ENCODE measurements around the gene PRR15L. TPM values are rescaled to one million over a fixed set of nuclear protein-coding genes. Genes with fewer than 3 reads are reported as not detected.

Gene PRR15L, protein sequence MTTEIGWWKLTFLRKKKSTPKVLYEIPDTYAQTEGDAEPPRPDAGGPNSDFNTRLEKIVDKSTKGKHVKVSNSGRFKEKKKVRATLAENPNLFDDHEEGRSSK
- total RNA-seq, result 100 to 1,000 TPM; 111 to 230 (median 182) TPM

DNA sequence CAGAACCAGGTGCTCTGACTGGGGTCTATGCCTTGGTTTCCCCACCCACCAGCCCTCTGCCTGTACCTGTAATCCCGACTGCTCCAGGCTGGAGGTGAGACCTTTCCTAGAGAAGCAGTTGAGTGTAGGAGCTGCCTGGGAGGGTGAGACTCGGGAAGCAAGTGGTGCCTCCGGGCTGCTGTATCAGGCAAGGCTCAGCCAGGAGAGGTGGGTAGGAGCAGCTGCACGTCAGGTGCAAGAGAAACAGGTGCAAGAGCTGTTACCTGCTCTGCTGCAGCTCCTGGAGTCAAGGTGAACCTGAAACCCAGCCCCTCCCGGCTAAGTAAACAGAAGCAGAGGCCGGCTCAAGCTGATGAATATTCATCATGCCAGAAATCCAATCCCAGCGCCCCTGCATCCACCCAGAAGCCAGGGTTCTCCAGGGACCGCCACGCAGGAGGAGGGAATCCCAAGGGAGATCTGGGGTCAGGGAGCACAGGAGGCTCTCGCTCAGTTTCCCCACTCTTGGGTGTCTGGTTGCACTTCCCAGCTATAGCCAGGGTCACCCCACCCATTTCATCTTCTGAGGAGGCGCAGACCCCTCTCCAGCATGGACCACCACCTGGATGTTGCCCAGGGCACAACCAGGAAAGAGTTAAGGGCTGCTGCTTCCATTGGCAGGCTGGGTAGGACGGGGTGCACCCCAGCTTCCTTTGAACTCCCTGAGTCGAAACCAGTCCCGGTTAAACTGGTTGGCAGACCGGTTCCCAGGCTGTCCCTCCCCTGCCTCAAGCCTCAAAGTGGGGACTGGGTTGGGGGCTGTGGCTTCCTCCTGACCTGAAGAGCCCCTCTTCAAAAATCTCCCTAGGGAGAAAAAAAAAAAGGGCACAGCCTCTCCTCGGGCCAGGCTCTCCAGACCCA is at the start of gene PRR15L:
Gene PRR15L, minus strand, starts transcription at position 293 of the 900 bp plus-strand sequence. CDS start 4,649 bp downstream, outside the sequence.
- DNase-seq, result peak; percentile 91
- intact Hi-C loops (cut with DNase I; ENCODE audit: low total_unique reads) (no loop called here), in situ Hi-C loops (cut with MboI; ENCODE audit: low pct_ligation_motif_present in 1 of 4, low pct_unique_long_range_greater_than_20kb in 1 of 4, low sequenced_read_pairs in 3 of 4) (loop anchor here in 1 of 4 donors (25.0 kb wide), 1 partner anchor 121 kb away; the partner anchor contains the start of genes LRRC46, MRPL10 and SCRN2)
- peak within 1 kb of the TSS; percentile 88 to 93 (median 90) for H3K27ac ChIP-seq
- H3K4me3 ChIP-seq, result peak within 1 kb of the TSS; percentile 24 to 65 (median 61)
- TF ChIP-seq POLR2A (IDR thresholded peaks at IDR 0.05) (peak; percentile 97), POLR2AphosphoS5 (IDR thresholded peaks at IDR 0.05) (peak; percentile 88 to 97 (median 97))
- TF ChIP-seq, protein P1, sequence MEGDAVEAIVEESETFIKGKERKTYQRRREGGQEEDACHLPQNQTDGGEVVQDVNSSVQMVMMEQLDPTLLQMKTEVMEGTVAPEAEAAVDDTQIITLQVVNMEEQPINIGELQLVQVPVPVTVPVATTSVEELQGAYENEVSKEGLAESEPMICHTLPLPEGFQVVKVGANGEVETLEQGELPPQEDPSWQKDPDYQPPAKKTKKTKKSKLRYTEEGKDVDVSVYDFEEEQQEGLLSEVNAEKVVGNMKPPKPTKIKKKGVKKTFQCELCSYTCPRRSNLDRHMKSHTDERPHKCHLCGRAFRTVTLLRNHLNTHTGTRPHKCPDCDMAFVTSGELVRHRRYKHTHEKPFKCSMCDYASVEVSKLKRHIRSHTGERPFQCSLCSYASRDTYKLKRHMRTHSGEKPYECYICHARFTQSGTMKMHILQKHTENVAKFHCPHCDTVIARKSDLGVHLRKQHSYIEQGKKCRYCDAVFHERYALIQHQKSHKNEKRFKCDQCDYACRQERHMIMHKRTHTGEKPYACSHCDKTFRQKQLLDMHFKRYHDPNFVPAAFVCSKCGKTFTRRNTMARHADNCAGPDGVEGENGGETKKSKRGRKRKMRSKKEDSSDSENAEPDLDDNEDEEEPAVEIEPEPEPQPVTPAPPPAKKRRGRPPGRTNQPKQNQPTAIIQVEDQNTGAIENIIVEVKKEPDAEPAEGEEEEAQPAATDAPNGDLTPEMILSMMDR (IDR thresholded peaks at IDR 0.05), result no peak
- H3K36me3 ChIP-seq, result no peaks in the 10 kb centered on the region
- H3K9me3 ChIP-seq, result no peaks in the 10 kb centered on the region
- WGBS, 2 donors (ENCODE audit: low coverage in 1 of 2), result 35% methylated on average over 16 of the region's 16 CpGs; no CpG with 5 or more reads in 1 of the 2 donors
- H3K4me1 ChIP-seq, result peaks cover 3 to 37% (median 35%) of the 10 kb centered on the region in 4 donors
- H3K27me3 ChIP-seq, result no peaks in the 10 kb centered on the region

DNA sequence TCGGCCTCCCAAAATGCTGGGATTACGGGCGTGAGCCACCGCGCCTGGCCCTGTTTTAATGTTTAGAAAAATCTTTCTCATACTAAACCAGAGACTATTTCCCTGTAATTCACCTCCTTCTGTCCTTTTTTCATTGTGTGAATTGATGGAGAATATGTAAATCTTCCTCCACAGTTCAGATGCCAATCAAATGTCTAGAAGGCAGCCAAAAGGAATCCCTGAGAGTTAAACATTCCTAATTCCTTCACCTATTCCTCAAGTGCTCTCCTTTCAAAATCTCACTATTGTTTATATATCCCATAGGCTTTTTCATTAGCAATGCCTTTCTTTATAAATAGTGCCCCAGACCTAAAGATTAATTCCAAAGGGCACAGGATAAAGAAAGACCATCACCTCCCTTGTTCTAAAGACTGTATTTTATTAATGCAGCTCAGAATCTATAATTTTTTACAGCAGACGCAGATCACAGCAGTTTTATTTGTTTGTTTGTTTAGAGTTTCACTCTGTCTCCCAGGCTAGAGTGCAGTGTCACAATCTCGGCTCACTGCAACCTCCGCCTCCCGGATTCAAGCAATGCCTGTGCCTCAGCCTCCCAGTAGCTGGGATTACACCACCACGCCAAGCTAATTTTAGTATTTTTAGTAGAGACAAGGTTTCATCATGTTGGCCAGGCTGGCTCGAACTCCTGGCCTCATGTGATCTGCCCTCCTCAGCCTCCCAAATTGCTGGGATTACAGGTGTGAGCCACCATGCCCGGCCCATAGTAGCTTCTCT is 49.4 kb upstream of the PRR15L start:
- no peak overlapping the region for H3K4me3 ChIP-seq
- no peaks in the 10 kb centered on the region for H3K9me3 ChIP-seq
- H3K27ac ChIP-seq, result no peak overlapping the region
- no peaks in the 10 kb centered on the region for H3K36me3 ChIP-seq
- intact Hi-C loops (cut with DNase I; ENCODE audit: low total_unique reads), result no loop called here
- TF ChIP-seq POLR2AphosphoS5 (IDR thresholded peaks at IDR 0.05), result no peak
- TF ChIP-seq, protein P1 (IDR thresholded peaks at IDR 0.05), result no peak
- TF ChIP-seq EP300 (IDR thresholded peaks at IDR 0.05; ENCODE audit: low read depth), result no peak
- no peak for TF ChIP-seq POLR2A (IDR thresholded peaks at IDR 0.05)
- 87 to 92% methylated on average over 8 to 12 of the region's 12 CpGs for WGBS, 2 donors (ENCODE audit: low coverage in 1 of 2)
- in situ Hi-C loops (cut with MboI; ENCODE audit: low pct_ligation_motif_present in 1 of 4, low pct_unique_long_range_greater_than_20kb in 1 of 4, low sequenced_read_pairs in 3 of 4), result no loop called here
- peaks cover 42% of the 10 kb centered on the region for H3K27me3 ChIP-seq
- peaks cover 7 to 22% (median 19%) of the 10 kb centered on the region in 4 donors for H3K4me1 ChIP-seq
- no peak for DNase-seq

DNA sequence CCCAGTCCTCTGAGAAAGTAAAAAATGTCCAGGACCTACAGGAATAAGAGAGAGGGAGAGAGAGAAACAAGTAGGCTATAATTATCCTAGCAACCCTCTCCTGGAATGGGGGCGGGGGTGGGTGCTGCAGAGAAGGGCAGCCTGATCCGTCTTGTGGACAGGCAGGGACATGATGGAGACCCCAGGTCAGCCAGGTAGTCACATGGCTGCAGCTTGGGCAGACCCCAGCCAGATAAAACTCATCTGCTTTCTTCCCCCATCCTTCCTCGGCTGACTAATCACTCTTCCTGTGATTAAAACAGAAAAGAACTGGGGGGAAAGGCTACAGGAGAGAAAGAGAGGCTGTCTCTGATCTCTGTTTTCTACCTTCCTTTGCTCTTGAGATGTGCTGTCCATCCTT is 47.3 kb upstream of the PRR15L start:
- H3K9me3 ChIP-seq, result no peaks in the 10 kb centered on the region
- H3K4me3 ChIP-seq, result no peak overlapping the region
- in situ Hi-C loops (cut with MboI; ENCODE audit: low pct_ligation_motif_present in 1 of 4, low pct_unique_long_range_greater_than_20kb in 1 of 4, low sequenced_read_pairs in 3 of 4) (no loop called here), intact Hi-C loops (cut with DNase I; ENCODE audit: low total_unique reads) (no loop called here)
- DNase-seq, result no peak
- H3K4me1 ChIP-seq, result peaks cover 0 to 17% (median 9%) of the 10 kb centered on the region in 4 donors
- no peak overlapping the region for H3K27ac ChIP-seq
- TF ChIP-seq POLR2A (IDR thresholded peaks at IDR 0.05) (no peak), POLR2AphosphoS5 (IDR thresholded peaks at IDR 0.05) (no peak), EP300 (IDR thresholded peaks at IDR 0.05; ENCODE audit: low read depth) (no peak)
- TF ChIP-seq, protein P1 (IDR thresholded peaks at IDR 0.05), result no peak
- 47 to 68% methylated on average over 2 to 3 of the region's 3 CpGs for WGBS, 2 donors (ENCODE audit: low coverage in 1 of 2)
- H3K36me3 ChIP-seq, result no peaks in the 10 kb centered on the region
- peaks cover 22% of the 10 kb centered on the region for H3K27me3 ChIP-seq
